Keratinocyte (primary cell): Measurements from ENCODE around the gene MAPKBP1. TPM values are rescaled to one million over a fixed set of nuclear protein-coding genes. Genes with fewer than 3 reads are reported as not detected.

Source experiments
- DNase-seq: peaks from one replicate; pipeline ENCODE4 v3.0.0-alpha.2; 2011; ENCODE audit warnings: low read depth, missing footprints, low spot score
- FAIRE-seq: peaks from 2 replicates; lab custom pipeline; 2011; peaks lifted over from hg19 to GRCh38; lab: Jason Lieb, UNC
- H2AFZ ChIP-seq: 2 replicates; pipeline ENCODE4 v1.6.0; 2012; ENCODE audit warnings: low read length, control low read depth, inconsistent platforms; ENCODE audit not compliant: control insufficient read depth
- H3K27ac ChIP-seq: 2 replicates; pipeline ENCODE4 v1.5.1; 2011; ENCODE audit warnings: low read length; ENCODE audit not compliant: control insufficient read depth, insufficient read depth
- H3K27me3 ChIP-seq: 3 replicates; pipeline ENCODE4 v1.6.0; 2011; ENCODE audit warnings: low read length; ENCODE audit not compliant: control insufficient read depth, insufficient read depth; ENCODE audit errors: extremely low read depth
- H3K36me3 ChIP-seq, 2 experiments: 2 replicates in 1 of 2; 3 replicates in 1 of 2; pipeline ENCODE4 v1.5.1; 2011; ENCODE audit warnings: low read length in 2 of 2, mild to moderate bottlenecking in 1 of 2; ENCODE audit not compliant: control insufficient read depth in 2 of 2, insufficient read depth in 2 of 2; ENCODE audit errors: extremely low read depth in 1 of 2
- H3K4me1 ChIP-seq: 3 replicates; pipeline ENCODE4 v1.5.1; 2011; ENCODE audit warnings: low read length; ENCODE audit not compliant: control insufficient read depth, insufficient read depth; ENCODE audit errors: extremely low read depth
- H3K4me2 ChIP-seq: 3 replicates; pipeline ENCODE4 v1.6.0; 2011; ENCODE audit warnings: low read depth, low read length; ENCODE audit not compliant: control insufficient read depth, insufficient read depth; ENCODE audit errors: extremely low read depth
- H3K4me3 ChIP-seq, 3 experiments: fragments of 200-600 bp in 1 of 3; sonication (generic) in 1 of 3; 2 replicates in 2 of 3; 3 replicates in 1 of 3; pipeline ENCODE4 v1.5.1; 2011 to 2016; ENCODE audit warnings: low read length in 3 of 3, mild to moderate bottlenecking in 3 of 3, control low read depth in 2 of 3, inconsistent platforms in 1 of 3, low read depth in 1 of 3, mixed read lengths in 1 of 3, mixed run types in 1 of 3, moderate library complexity in 1 of 3; ENCODE audit not compliant: control insufficient read depth in 2 of 3, insufficient read depth in 2 of 3; ENCODE audit errors: extremely low read depth in 1 of 3
- H3K79me2 ChIP-seq: 2 replicates; pipeline ENCODE4 v1.6.0; 2012; ENCODE audit warnings: low read length; ENCODE audit not compliant: control insufficient read depth, insufficient read depth
- H3K9ac ChIP-seq: 3 replicates; pipeline ENCODE4 v1.6.0; 2011; ENCODE audit warnings: low read length; ENCODE audit not compliant: control insufficient read depth, insufficient read depth; ENCODE audit errors: extremely low read depth
- H3K9me1 ChIP-seq: 3 replicates; pipeline ENCODE4 v1.6.0; 2011; ENCODE audit warnings: low read length; ENCODE audit not compliant: control insufficient read depth, insufficient read depth; ENCODE audit errors: extremely low read depth
- H3K9me3 ChIP-seq: 2 replicates; pipeline ENCODE4 v1.5.1; 2012; ENCODE audit warnings: low read depth, low read length; ENCODE audit not compliant: control insufficient read depth
- H4K20me1 ChIP-seq: 3 replicates; pipeline ENCODE4 v1.6.0; 2011; ENCODE audit warnings: low read length; ENCODE audit not compliant: control insufficient read depth, insufficient read depth; ENCODE audit errors: extremely low read depth
- EZH2 ChIP-seq: IDR thresholded peaks from one replicate; pipeline ENCODE4 v1.6.1; 2012; ENCODE audit warnings: inconsistent platforms, mild to moderate bottlenecking, low read length, moderate library complexity
- dilution Hi-C: fragments of 300-500 bp; cut with MboI; formaldehyde crosslinking; loops from one replicate; pipeline ENCODE4 v1.7.0; 2020; ENCODE audit warnings: low sequenced_read_pairs; ENCODE audit not compliant: extremely low pct_ligation_motif_present
- polyA plus RNA-seq, 5 experiments: library from polyadenylated mRNA; depleted of rRNA in 3 of 5; stranded (reverse) in 3 of 5; stranded (forward) in 1 of 5; unstranded in 1 of 5; fragments of >200 nt; gene quantifications; 1 replicate in 1 of 5; 2 replicates in 3 of 5; 3 replicates in 1 of 5; pipeline versions ENCODE4 v1.2.1 to v1.2.3, GENCODE V29; 2011 to 2012; ENCODE audit warnings: missing spikeins in 2 of 5, low read depth in 1 of 5, low replicate concordance in 1 of 5
- TF ChIP-seq, protein P1 (sequence below), 3 experiments: IDR thresholded peaks in 1 of 3; conservative IDR thresholded peaks in 1 of 3; optimal IDR thresholded peaks in 1 of 3; 2 replicates in 2 of 3; 3 replicates in 1 of 3; pipeline versions ENCODE3 to v1.5.1; 2011; ENCODE audit warnings: low read length in 3 of 3, mild to moderate bottlenecking in 3 of 3, moderate library complexity in 2 of 3, control low read depth in 1 of 3, inconsistent platforms in 1 of 3; ENCODE audit not compliant: insufficient read depth in 2 of 3; ENCODE audit errors: extremely low read depth in 1 of 3

Gene MAPKBP1
- polyA plus RNA-seq, 1 donor (not counting 4 experiments of a cell fraction or from before 2014, with no cell fraction given) = 18.3 TPM

DNA sequence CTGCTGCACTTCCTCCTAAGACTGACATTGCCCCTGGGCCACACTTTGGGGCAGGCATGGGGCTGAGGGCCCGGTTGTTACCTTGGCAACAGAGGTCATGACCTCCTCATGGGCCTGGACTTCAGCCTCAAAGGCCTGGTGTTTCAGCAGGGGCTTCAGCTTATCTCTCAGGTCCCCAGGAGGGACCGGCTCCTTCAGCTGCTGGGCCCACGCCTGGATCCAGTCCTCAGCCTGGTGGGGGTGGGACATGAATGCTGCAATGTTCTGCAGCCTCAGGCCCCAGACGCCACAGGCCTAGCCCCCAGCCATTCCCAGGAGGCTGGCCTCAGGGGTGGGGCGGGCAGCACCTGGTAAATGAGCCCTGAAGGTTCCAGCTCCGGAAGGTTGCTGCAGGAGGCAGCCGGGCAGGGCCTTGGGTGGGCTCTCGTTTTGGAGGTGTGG is 92.0 kb downstream of the MAPKBP1 start:
- no peaks in the 10 kb centered on the region for H4K20me1 ChIP-seq
- H3K9me3 ChIP-seq = no peaks in the 10 kb centered on the region
- H3K27me3 ChIP-seq = peaks cover 3% of the 10 kb centered on the region
- FAIRE-seq (no peak), DNase-seq (no peak)
- H2AFZ ChIP-seq = no peak overlapping the region
- no peaks in the 10 kb centered on the region for H3K36me3 ChIP-seq
- no peak overlapping the region for H3K27ac ChIP-seq
- H3K79me2 ChIP-seq = no peaks in the 10 kb centered on the region
- TF ChIP-seq EZH2 = no peak
- TF ChIP-seq, protein P1, sequence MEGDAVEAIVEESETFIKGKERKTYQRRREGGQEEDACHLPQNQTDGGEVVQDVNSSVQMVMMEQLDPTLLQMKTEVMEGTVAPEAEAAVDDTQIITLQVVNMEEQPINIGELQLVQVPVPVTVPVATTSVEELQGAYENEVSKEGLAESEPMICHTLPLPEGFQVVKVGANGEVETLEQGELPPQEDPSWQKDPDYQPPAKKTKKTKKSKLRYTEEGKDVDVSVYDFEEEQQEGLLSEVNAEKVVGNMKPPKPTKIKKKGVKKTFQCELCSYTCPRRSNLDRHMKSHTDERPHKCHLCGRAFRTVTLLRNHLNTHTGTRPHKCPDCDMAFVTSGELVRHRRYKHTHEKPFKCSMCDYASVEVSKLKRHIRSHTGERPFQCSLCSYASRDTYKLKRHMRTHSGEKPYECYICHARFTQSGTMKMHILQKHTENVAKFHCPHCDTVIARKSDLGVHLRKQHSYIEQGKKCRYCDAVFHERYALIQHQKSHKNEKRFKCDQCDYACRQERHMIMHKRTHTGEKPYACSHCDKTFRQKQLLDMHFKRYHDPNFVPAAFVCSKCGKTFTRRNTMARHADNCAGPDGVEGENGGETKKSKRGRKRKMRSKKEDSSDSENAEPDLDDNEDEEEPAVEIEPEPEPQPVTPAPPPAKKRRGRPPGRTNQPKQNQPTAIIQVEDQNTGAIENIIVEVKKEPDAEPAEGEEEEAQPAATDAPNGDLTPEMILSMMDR (optimal IDR thresholded peaks at IDR 0.05 in 1 of 3, IDR thresholded peaks at IDR 0.05 in 1 of 3, conservative IDR thresholded peaks at IDR 0.05 in 1 of 3; ENCODE audit: extremely low read depth in 1 of 3, insufficient read depth in 2 of 3, low read length in 3 of 3) = no peak
- H3K9ac ChIP-seq = no peak overlapping the region
- H3K4me1 ChIP-seq = peaks cover 18% of the 10 kb centered on the region
- H3K4me2 ChIP-seq = no peak overlapping the region
- no peaks in the 10 kb centered on the region for H3K9me1 ChIP-seq
- H3K4me3 ChIP-seq = no peak overlapping the region
- dilution Hi-C loops = no loop called here

DNA sequence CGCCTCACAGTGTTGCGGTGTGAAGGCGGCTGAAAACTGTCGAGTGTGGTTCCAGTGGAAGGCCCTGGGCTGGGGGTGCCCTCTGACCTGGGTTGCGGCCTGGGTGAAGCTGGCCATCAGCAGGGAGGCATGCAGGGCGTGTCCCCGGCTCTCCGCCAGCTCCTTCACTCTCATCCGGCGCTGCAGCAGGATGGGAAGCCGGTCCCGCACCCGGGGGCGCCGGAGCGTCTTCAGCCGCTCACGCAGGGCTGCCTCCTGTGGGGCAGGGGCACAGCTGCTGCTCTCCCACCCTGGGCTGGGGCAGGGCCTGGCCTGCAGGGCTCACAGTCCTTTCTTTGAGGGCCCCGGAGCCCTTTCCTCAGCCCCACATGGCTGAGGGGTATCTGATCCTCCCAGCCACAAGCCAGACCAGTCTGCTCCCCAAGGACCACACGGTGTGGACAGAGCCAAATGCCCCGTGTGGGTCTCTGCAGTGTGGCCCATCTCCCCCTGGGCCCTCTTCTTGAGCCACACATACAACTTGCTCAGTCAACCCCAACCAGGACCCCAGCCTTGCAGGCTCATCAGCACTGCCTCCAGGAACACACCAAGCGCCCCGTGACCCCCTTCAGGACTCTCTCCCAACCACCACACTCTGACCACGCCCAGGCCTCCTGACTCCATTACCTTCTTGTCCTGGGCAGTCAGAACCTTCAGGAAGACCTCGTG is 92.7 kb downstream of the MAPKBP1 start:
- H4K20me1 ChIP-seq = no peaks in the 10 kb centered on the region
- TF ChIP-seq, protein P1 (optimal IDR thresholded peaks at IDR 0.05 in 1 of 3, IDR thresholded peaks at IDR 0.05 in 1 of 3, conservative IDR thresholded peaks at IDR 0.05 in 1 of 3; ENCODE audit: extremely low read depth in 1 of 3, insufficient read depth in 2 of 3, low read length in 3 of 3) = no peak
- TF ChIP-seq EZH2 = no peak
- H3K4me3 ChIP-seq = no peak overlapping the region
- no peak overlapping the region for H3K27ac ChIP-seq
- H3K27me3 ChIP-seq = peaks cover 3% of the 10 kb centered on the region
- H3K9me3 ChIP-seq = no peaks in the 10 kb centered on the region
- dilution Hi-C loops = no loop called here
- H3K4me1 ChIP-seq = peaks cover 18% of the 10 kb centered on the region
- no peak overlapping the region for H2AFZ ChIP-seq
- no peak for DNase-seq
- FAIRE-seq = no peak
- no peaks in the 10 kb centered on the region for H3K9me1 ChIP-seq
- H3K9ac ChIP-seq = no peak overlapping the region
- no peaks in the 10 kb centered on the region for H3K79me2 ChIP-seq
- no peaks in the 10 kb centered on the region for H3K36me3 ChIP-seq
- no peak overlapping the region for H3K4me2 ChIP-seq
